Measurements from ENCODE around the gene CORO1A.

GRCh38 chr16:30166202-30166902 lies 17.1 kb upstream of the CORO1A start:
- TF ChIP-seq EZH2phosphoT487 (IDR thresholded peaks at IDR 0.05; ENCODE audit: unreplicated experiment) (no peak), CTCF (conservative IDR thresholded peaks at IDR 0.05; ENCODE audit: low read depth in 2 of 2) (no peak), CREB1 (CRISPR knock-in tag; IDR thresholded peaks at IDR 0.05; ENCODE audit: low read depth) (no peak), EZH2 (IDR thresholded peaks at IDR 0.05; ENCODE audit: low read depth, unreplicated experiment) (no peak), JUNB (IDR thresholded peaks at IDR 0.05; ENCODE audit: unreplicated experiment) (no peak), POLR2AphosphoS5 (IDR thresholded peaks at IDR 0.05; ENCODE audit: low read depth) (no peak), ZNF114 (CRISPR knock-in tag; IDR thresholded peaks at IDR 0.05) (no peak)
- TF ChIP-seq, protein P1, sequence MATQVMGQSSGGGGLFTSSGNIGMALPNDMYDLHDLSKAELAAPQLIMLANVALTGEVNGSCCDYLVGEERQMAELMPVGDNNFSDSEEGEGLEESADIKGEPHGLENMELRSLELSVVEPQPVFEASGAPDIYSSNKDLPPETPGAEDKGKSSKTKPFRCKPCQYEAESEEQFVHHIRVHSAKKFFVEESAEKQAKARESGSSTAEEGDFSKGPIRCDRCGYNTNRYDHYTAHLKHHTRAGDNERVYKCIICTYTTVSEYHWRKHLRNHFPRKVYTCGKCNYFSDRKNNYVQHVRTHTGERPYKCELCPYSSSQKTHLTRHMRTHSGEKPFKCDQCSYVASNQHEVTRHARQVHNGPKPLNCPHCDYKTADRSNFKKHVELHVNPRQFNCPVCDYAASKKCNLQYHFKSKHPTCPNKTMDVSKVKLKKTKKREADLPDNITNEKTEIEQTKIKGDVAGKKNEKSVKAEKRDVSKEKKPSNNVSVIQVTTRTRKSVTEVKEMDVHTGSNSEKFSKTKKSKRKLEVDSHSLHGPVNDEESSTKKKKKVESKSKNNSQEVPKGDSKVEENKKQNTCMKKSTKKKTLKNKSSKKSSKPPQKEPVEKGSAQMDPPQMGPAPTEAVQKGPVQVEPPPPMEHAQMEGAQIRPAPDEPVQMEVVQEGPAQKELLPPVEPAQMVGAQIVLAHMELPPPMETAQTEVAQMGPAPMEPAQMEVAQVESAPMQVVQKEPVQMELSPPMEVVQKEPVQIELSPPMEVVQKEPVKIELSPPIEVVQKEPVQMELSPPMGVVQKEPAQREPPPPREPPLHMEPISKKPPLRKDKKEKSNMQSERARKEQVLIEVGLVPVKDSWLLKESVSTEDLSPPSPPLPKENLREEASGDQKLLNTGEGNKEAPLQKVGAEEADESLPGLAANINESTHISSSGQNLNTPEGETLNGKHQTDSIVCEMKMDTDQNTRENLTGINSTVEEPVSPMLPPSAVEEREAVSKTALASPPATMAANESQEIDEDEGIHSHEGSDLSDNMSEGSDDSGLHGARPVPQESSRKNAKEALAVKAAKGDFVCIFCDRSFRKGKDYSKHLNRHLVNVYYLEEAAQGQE (IDR thresholded peaks at IDR 0.05; ENCODE audit: unreplicated experiment), result no peak

Data from GM23338 (cell line).